Stimulated activated CD8-positive, alpha-beta memory T cell treated with anti-CD3 and anti-CD28 coated beads, Interleukin-12 subunit alpha, Interleukin-12 subunit beta, amount 100 ng/mL, for 4 hours (primary cell): ENCODE data around the gene HSD17B3.
"Not testable (repeated sequence)": the region's sequence is repeated elsewhere in the genome, so short reads cannot be mapped to it uniquely, and the experiment has no call there.

ENCODE experiments used
- DNase-seq: peaks from one replicate; pipeline ENCODE4 v3.0.0-alpha.2; 2020; ENCODE audit warnings: low read depth

HSD17B3 gene

DNA sequence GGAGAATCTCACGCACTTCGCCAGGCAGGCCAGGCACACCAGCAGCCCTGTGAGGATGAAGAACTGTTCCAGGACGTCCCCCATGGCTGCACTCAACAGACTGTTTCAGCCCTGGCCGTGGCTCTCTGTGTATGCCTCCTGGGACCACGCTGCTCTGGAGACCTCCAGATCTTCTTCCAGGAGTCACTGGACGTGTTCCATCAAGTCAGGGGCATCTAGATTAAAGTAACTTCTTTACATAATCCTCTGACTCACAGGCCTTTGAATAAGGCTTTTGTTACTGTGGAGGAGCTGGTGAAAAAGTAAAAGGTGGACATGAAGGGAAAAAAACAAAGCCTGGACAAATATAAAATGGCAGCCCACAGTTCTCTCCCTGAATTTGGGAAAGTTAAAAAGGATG, at the start of gene HSD17B3:
HSD17B3 (minus strand) TSS at position 156 of the 400 bp plus-strand sequence; CDS start at position 84, 72 bp downstream.
- DNase-seq, result no peak

DNA sequence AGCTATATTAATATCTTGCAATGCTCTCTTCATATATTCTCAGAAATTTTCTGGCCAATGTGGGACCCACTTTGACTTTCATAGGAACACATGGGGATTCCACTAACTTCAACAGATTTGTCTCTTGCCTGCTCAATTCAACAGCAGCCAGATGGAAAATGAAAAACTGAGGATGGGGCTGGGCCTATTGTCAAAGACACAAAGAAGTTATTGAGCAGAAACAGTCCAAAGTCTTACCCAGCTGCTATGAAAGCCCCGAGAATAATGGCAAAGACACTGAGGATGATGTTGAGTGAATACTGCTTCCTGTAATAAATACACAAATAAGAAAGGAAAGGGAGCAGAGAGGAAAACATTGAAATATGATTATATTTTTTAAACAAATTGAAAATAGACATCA, 48.9 kb upstream of the HSD17B3 start:
- DNase-seq, result no peak

DNA sequence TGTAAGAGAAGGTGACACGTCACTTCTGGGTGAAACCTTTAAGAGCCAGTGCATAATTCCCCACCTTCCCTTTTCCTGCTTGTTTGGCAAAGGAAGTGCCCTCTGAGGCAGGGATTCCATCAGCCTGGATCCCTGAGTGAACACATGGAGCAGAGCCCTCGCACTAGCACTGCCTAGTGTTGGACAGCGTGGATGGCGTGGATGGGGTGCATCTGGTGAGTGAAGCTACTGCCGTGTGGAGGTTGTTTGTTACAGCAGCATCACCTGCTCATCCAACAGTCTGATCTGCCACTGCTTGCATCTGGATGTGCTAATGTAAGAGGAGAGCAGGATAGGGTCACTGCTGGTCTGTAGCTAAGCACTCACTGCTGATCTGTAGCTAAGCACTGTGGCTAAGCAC, 46.3 kb upstream of the HSD17B3 start:
- DNase-seq, result no peak

- no peak for DNase-seq
Observed at GRCh38 chr9:96345551-96345950, 43.6 kb upstream of the HSD17B3 start.

DNA sequence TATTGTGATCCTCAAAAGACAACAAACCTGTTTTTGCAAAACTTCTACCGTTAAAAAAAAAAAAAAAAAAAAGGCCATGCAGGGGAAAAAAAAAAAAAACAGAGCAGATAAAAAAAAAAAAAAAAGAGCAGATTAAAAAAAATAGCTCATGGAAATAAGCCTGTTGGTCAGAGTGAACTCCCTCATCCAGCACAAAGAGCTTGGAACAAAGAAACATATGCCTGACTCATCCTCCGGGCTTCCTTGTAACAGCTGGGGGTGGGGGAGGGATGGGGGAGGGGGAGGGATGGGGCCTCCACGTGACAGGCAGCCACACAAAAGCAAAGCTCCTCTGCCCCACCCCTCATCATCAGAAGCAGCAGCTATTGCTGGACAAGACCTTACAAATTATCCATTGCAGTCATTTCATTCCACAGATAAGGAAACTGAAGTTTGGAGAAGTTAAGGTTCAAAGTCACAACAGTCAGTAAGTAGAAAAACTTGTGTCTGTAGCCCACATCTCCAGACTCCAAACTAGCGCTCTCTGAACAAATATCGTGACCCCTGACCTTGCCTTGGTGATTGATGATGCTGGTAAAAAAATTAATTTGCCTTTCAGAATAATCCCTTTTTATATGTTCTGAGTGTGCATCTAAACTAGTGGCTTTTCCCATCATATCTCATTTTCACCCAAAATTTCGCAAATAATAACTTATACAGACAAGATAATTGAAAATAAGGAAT, 42.6 kb upstream of the HSD17B3 start:
- DNase-seq, result no peak

- DNase-seq, result no peak
Observed at GRCh38 chr9:96343515-96344360, 41.8 kb upstream of the HSD17B3 start.

DNA sequence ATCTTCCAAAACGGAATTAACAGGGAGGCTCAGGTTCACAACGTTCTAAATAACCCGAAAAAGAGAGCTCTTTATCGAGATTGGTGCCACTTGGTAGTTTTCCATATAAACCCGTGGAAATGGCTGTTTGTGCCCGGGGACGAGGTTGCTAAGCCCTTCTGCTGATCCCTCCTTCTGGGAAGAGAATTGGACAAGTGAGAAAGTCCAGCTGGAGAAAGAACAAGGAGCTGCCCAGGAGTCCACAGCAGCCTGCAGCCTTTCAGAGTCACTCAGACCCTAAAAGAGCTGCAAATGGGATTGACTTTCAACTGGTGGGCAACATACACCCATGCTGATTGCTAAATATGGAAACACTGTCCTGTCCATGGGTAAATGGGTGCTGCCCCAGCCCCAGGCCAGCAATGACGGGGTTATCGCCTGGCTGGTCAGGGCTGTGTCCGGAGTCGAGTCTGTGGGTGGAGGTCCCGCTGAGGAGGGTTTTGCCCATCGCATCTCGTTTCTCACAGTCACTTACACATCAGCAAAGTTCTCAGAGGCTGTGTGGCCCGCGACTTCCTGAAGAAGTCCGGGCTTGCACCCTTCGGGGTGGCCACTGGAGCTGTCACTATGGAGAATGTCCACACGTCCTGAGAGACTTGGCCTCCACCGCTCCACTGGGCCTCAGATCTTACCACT, 40.7 kb upstream of the HSD17B3 start:
- no peak for DNase-seq

DNA sequence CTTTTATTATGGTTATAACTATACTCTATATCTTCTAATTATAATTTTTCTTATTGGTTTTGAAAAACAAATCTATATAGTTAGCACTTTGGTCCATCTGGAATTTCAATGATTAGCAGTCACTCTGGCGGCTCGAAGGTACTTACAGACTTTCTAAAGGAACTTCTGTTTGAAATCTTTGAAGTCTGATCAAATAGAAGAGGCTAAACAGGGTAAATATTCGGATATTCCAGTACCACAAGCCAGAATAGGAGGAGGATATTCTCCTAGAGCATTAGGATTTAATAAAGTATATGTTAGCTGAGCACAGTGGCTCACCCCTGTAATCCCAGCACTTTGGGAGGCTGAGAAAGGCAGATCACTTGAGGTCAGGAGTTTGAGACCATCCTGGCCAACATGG, 38.7 kb upstream of the HSD17B3 start:
- no peak for DNase-seq

GRCh38 chr9:96338299-96338698, 36.3 kb upstream of the HSD17B3 start:
- no peak for DNase-seq

DNA sequence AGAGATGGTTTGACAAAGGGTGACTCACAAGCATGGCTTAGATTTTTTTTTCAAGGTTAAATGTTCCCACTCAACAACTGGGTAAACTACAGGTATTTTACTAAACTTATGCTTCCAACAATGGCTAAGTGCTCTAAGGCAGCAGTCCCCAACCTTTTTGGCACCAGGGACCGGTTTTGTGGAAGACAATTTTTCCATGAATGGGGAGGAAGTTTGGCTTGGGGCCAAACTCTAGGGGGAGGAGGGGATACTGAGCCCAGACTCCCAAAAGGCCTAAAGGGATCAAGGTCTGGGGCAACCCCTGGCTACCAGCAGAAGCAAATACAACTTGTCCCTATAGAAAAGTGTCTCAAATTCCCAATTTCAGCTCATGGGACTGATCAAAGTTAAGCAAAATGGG, 32.0 kb upstream of the HSD17B3 start:
- no peak for DNase-seq

DNA sequence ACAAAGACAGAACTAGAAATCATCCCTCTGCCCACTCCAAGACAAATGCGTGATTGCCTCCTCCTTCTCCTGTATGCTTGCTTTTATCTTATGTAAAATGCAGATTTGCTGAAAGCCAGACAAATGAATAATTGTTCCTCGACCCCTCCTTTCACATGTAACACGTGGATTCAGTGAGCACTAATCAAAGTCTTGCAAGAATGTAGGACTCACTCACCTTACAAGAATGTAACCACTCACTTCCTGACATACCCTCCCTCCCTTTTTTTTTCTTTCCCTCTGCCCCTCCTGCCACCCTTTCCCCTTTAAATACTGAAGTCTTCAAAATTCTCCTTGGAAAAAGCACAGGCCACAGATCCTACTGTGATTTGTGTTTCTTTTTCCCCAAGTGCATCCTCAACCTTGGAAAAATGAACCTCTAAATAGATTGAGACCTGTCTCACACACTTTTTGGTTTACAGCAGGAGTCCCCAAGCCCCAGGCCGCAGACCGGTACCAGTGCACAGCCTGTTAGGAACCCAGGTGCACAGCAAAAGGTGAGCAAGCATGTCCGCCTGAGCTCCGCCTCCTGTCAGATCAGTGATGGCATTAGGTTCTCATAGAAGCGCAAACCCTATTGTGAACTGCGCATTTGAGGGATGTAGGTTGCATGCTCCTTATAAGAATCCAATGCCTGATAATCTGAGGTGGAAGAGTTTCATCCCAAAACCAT, 29.4 kb upstream of the HSD17B3 start:
- no peak for DNase-seq

- DNase-seq, result no peak
Observed at GRCh38 chr9:96327694-96328352, 25.8 kb upstream of the HSD17B3 start.

DNA sequence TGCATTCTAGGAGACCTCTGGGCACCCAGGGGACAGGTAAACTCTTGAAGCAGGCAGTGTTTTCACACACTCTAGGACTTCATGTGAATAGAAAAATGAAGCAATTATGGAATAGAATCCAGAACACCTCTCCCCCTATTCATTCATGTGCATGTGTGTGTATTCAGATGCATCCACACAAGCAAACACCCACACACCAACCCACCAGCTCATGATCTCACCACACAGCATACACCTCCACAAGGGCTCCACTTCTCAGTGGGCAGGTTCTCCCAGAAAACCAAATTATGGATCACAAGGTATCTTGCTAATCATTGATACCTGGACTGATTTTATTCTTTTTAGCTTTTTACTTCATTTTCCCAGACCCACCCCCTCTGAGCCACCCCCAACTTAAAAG, 21.2 kb upstream of the HSD17B3 start:
- DNase-seq, result no peak

- not testable (repeated sequence) for DNase-seq
Observed at GRCh38 chr9:96322736-96323135, 20.8 kb upstream of the HSD17B3 start.

GRCh38 chr9:96322210-96322609, 20.2 kb upstream of the HSD17B3 start:
- not testable (repeated sequence) for DNase-seq

- no peak for DNase-seq
Observed at GRCh38 chr9:96321515-96321914, 19.5 kb upstream of the HSD17B3 start.

- DNase-seq, result no peak
Observed at GRCh38 chr9:96320749-96321280, 18.8 kb upstream of the HSD17B3 start.

DNA sequence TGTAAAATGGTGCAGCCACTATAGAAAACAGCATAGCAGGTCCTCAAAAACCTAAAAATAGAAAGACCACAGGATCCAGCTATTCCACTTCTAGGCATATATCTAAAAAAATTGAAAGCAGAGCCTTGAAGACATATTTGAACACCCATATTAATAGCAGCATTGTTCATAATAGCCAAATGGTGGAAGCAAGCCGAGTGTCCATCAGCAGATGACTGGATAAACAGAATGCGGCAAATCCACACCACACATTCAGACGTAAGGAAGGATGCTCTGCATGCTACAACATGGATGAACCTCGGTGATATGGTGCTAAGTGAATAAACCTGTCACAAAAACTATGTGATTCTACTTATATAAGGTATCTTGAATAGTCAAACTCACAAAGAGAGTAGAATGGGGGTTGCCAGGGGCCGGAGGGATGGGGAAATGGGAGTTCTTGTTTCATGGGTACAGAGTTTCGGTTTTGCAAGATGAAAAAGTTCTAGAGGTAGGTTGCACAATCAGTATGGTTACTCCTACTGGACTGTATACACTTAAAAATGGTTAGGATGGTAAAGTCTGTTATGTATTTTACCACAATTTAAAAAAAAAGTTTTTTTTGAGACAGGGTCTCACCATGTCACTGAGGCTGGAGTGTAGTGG, 17.1 kb upstream of the HSD17B3 start:
- no peak for DNase-seq

GRCh38 chr9:96317335-96317980, 15.5 kb upstream of the HSD17B3 start:
- no peak for DNase-seq

DNA sequence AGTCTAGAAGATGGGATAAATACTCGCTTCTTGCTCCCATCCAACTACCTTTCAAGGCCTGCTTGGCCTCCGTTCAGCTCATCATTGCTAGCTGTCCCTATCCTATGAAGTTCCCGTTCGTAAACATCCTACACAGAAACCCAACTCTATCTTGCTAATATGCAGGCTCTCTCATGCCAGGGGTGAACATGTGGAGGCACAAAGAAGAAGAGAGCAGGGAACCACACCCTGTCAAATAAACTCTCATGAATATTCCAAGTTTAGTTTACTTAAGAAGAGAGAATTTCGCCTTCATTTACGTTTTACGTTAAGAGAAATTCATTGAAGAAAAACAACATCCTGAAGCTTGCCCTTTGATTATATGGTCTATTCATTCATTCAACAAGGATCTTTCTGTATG, 7.9 kb upstream of the HSD17B3 start:
- DNase-seq, result no peak
